ENCODE measurements around the gene SLC25A20. TPM values are rescaled to one million over a fixed set of nuclear protein-coding genes. Genes with fewer than 3 reads are reported as not detected.

The SLC25A20 gene
- total and polyA plus RNA-seq, 2 of the 4 experiments (the other 2 are of a cell fraction) = 23.8 to 27.1 TPM

GRCh38 chr3:48894516-48894915, 4.2 kb downstream of the SLC25A20 start:
- in situ Hi-C loops (cut with MboI; ENCODE audit: low sequenced_read_pairs) (no loop called here), intact Hi-C loops (cut with micrococcal nuclease) (no loop called here), dilution Hi-C loops (cut with HindIII; ENCODE audit: low sequenced_read_pairs, unreplicated experiment) (no loop called here)
- BruUV-seq (replicated peaks) = no TSS peak
- Histone ChIP-seq H3K4me3 (ENCODE audit: insufficient read depth, low read depth, low read length) (no peak overlapping the region), H3K36me3 (ENCODE audit: control insufficient read depth, insufficient read depth, low read length) (peaks cover 2% of the 10 kb centered on the region; the same call in 1 of the 2 replicates), H3K18ac (ENCODE audit: low read depth, low read length) (no peak overlapping the region), H2BK15ac (ENCODE audit: low read depth, low read length) (no peak overlapping the region), H2BK120ac (ENCODE audit: low read depth, low read length) (no peak overlapping the region), H4K5ac (ENCODE audit: low read depth, low read length) (no peak overlapping the region), H3K27ac (ENCODE audit: insufficient read depth, low read length) (no peak overlapping the region), H2BK5ac (ENCODE audit: low read depth, low read length, poor library complexity, severe bottlenecking) (no peak overlapping the region), H2AK9ac (replicated peaks; ENCODE audit: low read depth, low read length, poor library complexity) (no peak overlapping the region), H3K79me1 (ENCODE audit: low read depth in 1 of 2, low read length in 2 of 2) (peaks cover 16 to 20% of the 10 kb centered on the region in 2 experiments), H2AFZ (replicated peaks; ENCODE audit: low read length, poor library complexity) (no peak overlapping the region), H3K9ac (ENCODE audit: low read depth, low read length) (no peak overlapping the region), H3K4me1 (ENCODE audit: control insufficient read depth, insufficient read depth, low read length) (peaks cover 4% of the 10 kb centered on the region), H2BK20ac (ENCODE audit: low read depth, low read length) (no peak overlapping the region), H3K27me3 (ENCODE audit: control insufficient read depth, insufficient read depth, low read length) (no peaks in the 10 kb centered on the region), H3K9me3 (ENCODE audit: control insufficient read depth, insufficient read depth, low read length) (no peaks in the 10 kb centered on the region), H3K56ac (ENCODE audit: extremely low read depth, insufficient read depth, low read length) (no peak overlapping the region), H3K4ac (ENCODE audit: low read depth, low read length) (no peak overlapping the region), H3K4me2 (ENCODE audit: low read depth, low read length) (no peak overlapping the region), H3K23ac (ENCODE audit: low read depth, low read length) (no peak overlapping the region), H4K20me1 (ENCODE audit: insufficient read depth, low read length) (no peaks in the 10 kb centered on the region), H4K91ac (ENCODE audit: insufficient read depth, low read depth, low read length) (no peak overlapping the region), H3K14ac (replicated peaks; ENCODE audit: low read depth, low read length) (no peak overlapping the region), H2AK5ac (ENCODE audit: low read depth, low read length) (no peak overlapping the region), H3K9me1 (ENCODE audit: insufficient read depth, low read length) (peaks cover 8% of the 10 kb centered on the region), H4K8ac (ENCODE audit: low read depth in 2 of 2, low read length in 2 of 2) (no peak overlapping the region)
- DNase-seq (no peak), ATAC-seq (ENCODE audit: low read depth) (no peak)
- CTCF ChIA-PET = interaction anchor here (0.7 kb wide), 1 partner anchor 33 kb away, joined by 5 read pairs; no protein-coding TSS in a partner anchor
- WGBS, 2 experiments (ENCODE audit: extremely low coverage in 2 of 2, insufficient read length in 1 of 2) = no CpG with 5 or more reads among the region's 6 CpGs
- POLR2A ChIA-PET (ENCODE audit: unreplicated experiment) = no interaction called here
- TF ChIP-seq POLR2A (IDR thresholded peaks at IDR 0.05; ENCODE audit: low read depth, low read length) (no peak), CEBPB (IDR thresholded peaks at IDR 0.05; ENCODE audit: low read depth, low read length) (no peak), RAD21 (IDR thresholded peaks at IDR 0.05; ENCODE audit: low read length) (no peak), MAFK (IDR thresholded peaks at IDR 0.05; ENCODE audit: low read depth, low read length) (no peak), RFX5 (IDR thresholded peaks at IDR 0.05; ENCODE audit: low read depth, low read length) (no peak), MXI1 (IDR thresholded peaks at IDR 0.05; ENCODE audit: borderline replicate concordance, low read depth, low read length) (no peak), SMC3 (IDR thresholded peaks at IDR 0.05; ENCODE audit: low read depth, low read length) (no peak), BHLHE40 (IDR thresholded peaks at IDR 0.05; ENCODE audit: low read depth, low read length) (no peak), CHD1 (IDR thresholded peaks at IDR 0.05; ENCODE audit: low read depth, low read length) (no peak)
- TF ChIP-seq, protein P1, sequence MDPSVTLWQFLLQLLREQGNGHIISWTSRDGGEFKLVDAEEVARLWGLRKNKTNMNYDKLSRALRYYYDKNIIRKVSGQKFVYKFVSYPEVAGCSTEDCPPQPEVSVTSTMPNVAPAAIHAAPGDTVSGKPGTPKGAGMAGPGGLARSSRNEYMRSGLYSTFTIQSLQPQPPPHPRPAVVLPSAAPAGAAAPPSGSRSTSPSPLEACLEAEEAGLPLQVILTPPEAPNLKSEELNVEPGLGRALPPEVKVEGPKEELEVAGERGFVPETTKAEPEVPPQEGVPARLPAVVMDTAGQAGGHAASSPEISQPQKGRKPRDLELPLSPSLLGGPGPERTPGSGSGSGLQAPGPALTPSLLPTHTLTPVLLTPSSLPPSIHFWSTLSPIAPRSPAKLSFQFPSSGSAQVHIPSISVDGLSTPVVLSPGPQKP (IDR thresholded peaks at IDR 0.05; ENCODE audit: borderline replicate concordance, low read depth, low read length) = no peak
